AG10803 (cell line): ENCODE data around the gene CDH11.

ENCODE experiments used
- DNase-seq: peaks from one replicate; pipeline ENCODE4 v3.0.0; 2010; ENCODE audit warnings: low read depth
- H3K4me3 ChIP-seq: 2 replicates; pipeline ENCODE4 v1.5.1; 2011; ENCODE audit warnings: mild to moderate bottlenecking, low read length, control low read depth
- CTCF ChIP-seq: conservative IDR thresholded peaks from 2 replicates; pipeline ENCODE4 v1.5.1; 2011; ENCODE audit warnings: mild to moderate bottlenecking, low read length, control low read depth, inconsistent platforms

The CDH11 gene

GRCh38 chr16:65003621-65004020 is 118.2 kb downstream of the CDH11 start:
- no peak for TF ChIP-seq CTCF
- no peak for DNase-seq
- no peak overlapping the region for H3K4me3 ChIP-seq

- peak; percentile 91 for DNase-seq
- TF ChIP-seq CTCF: no peak
These were observed 119.6 kb downstream of the CDH11 start for GRCh38 chr16:65002265-65002664.

GRCh38 chr16:65000654-65001053 is 121.2 kb downstream of the CDH11 start:
- no peak for DNase-seq
- TF ChIP-seq CTCF: no peak
- no peak overlapping the region for H3K4me3 ChIP-seq

More at GRCh38 chr16:65002265-65002664, 119.6 kb downstream of the CDH11 start:
- H3K4me3 ChIP-seq: no peak overlapping the region

GRCh38 chr16:64997751-64998150 is 124.1 kb downstream of the CDH11 start:
- TF ChIP-seq CTCF: no peak
- H3K4me3 ChIP-seq: no peak overlapping the region
- no peak for DNase-seq

- H3K4me3 ChIP-seq: no peak overlapping the region
- TF ChIP-seq CTCF: no peak
- DNase-seq: no peak
These were observed 124.7 kb downstream of the CDH11 start for GRCh38 chr16:64997121-64997520.

- DNase-seq: no peak
- TF ChIP-seq CTCF: no peak
- no peak overlapping the region for H3K4me3 ChIP-seq
These were observed 125.2 kb downstream of the CDH11 start for GRCh38 chr16:64996641-64997040.

- no peak for TF ChIP-seq CTCF
- no peak overlapping the region for H3K4me3 ChIP-seq
- DNase-seq: no peak
These were observed 128.4 kb downstream of the CDH11 start for GRCh38 chr16:64993464-64993863.
